HepG2 (cell line): ENCODE data around the gene BICRA. TPM values are rescaled to one million over a fixed set of nuclear protein-coding genes. Genes with fewer than 3 reads are reported as not detected.
A peak's percentile ranks its signal among the peaks of the same experiment; 100 is the strongest.

Experiments
- DDIT3 ChIP-seq: sonication (generic); formaldehyde crosslinking; IDR thresholded peaks from 2 replicates; pipeline ENCODE4 v1.4.0; 2020; ENCODE audit warnings: mild to moderate bottlenecking, missing genetic modification reagents
- GLI4 ChIP-seq: sonication (generic); formaldehyde crosslinking; IDR thresholded peaks from 2 replicates; pipeline ENCODE4 v1.5.1; 2020; ENCODE audit warnings: missing genetic modification reagents, mild to moderate bottlenecking, moderate library complexity, borderline replicate concordance
- HNRNPH1 ChIP-seq: fragments of 200-400 bp; formaldehyde crosslinking; optimal IDR thresholded peaks from 2 replicates; pipeline ENCODE3; 2017; ENCODE audit warnings: mild to moderate bottlenecking, low read depth, low read length
- HNRNPLL ChIP-seq: fragments of 200-400 bp; formaldehyde crosslinking; IDR thresholded peaks from 2 replicates; pipeline ENCODE4 v1.6.1; 2017; ENCODE audit warnings: mild to moderate bottlenecking, low read depth, low read length; ENCODE audit not compliant: poor library complexity, severe bottlenecking
- HOXA9 ChIP-seq: sonication (generic); formaldehyde crosslinking; IDR thresholded peaks from 2 replicates; pipeline ENCODE4 v1.8.1; 2022; ENCODE audit warnings: missing genetic modification reagents, mild to moderate bottlenecking, moderate library complexity, borderline replicate concordance
- MXD1 ChIP-seq: sonication (generic); formaldehyde crosslinking; IDR thresholded peaks from 2 replicates; pipeline ENCODE4 v1.4.0; 2020; ENCODE audit warnings: mild to moderate bottlenecking, missing genetic modification reagents
- MXI1 ChIP-seq: IDR thresholded peaks from 3 replicates; pipeline ENCODE4 v1.6.1; 2012; ENCODE audit warnings: low read depth, low read length, inconsistent platforms, borderline replicate concordance
- PHF21A ChIP-seq: sonication (generic); formaldehyde crosslinking; IDR thresholded peaks from 2 replicates; pipeline ENCODE4 v1.5.0; 2020; ENCODE audit warnings: mild to moderate bottlenecking, missing genetic modification reagents
- POLR2A ChIP-seq, 2 experiments: IDR thresholded peaks; 2 replicates each; pipeline ENCODE4 v1.6.1; 2011; ENCODE audit warnings: low read depth in 2 of 2, low read length in 2 of 2, mild to moderate bottlenecking in 1 of 2, moderate library complexity in 1 of 2; ENCODE audit not compliant: insufficient read depth in 1 of 2
- SAFB2 ChIP-seq: sonication (generic); formaldehyde crosslinking; IDR thresholded peaks from 2 replicates; pipeline ENCODE4 v1.5.1; 2020; ENCODE audit warnings: missing genetic modification reagents, low read depth, mild to moderate bottlenecking, borderline replicate concordance
- TEAD2 ChIP-seq: sonication (generic); formaldehyde crosslinking; IDR thresholded peaks from 2 replicates; pipeline ENCODE4 v1.9.0; 2021; ENCODE audit warnings: missing genetic modification reagents
- ZFP91 ChIP-seq: sonication (generic); formaldehyde crosslinking; IDR thresholded peaks from 2 replicates; pipeline ENCODE4 v1.9.0; 2022; ENCODE audit warnings: missing genetic modification reagents, mild to moderate bottlenecking, borderline replicate concordance
- ZNF224 ChIP-seq: sonication (generic); formaldehyde crosslinking; IDR thresholded peaks from 2 replicates; pipeline ENCODE4 v1.5.0; 2020; ENCODE audit warnings: mild to moderate bottlenecking, missing genetic modification reagents
- ZNF513 ChIP-seq: sonication (generic); formaldehyde crosslinking; conservative IDR thresholded peaks from 2 replicates; pipeline ENCODE4 v1.5.0; 2020; ENCODE audit warnings: missing genetic modification reagents
- ZNF543 ChIP-seq: sonication (generic); formaldehyde crosslinking; IDR thresholded peaks from 2 replicates; pipeline ENCODE4 v1.4.0; 2020; ENCODE audit warnings: mild to moderate bottlenecking, missing genetic modification reagents
- polyA plus RNA-seq, 8 experiments: library from polyadenylated mRNA; depleted of rRNA in 3 of 8; stranded (reverse) in 7 of 8; unstranded in 1 of 8; fragments of >200 nt; fragmentation: Illumina TruSeq in 4 of 8; extraction: Trizol in 4 of 8; gene quantifications; 2 replicates each; pipeline versions ENCODE4 v1.2.1 to v1.2.3, GENCODE V29; 2011 to 2016; ENCODE audit warnings: low read depth in 4 of 8, missing spikeins in 1 of 8, mixed read lengths in 1 of 8; ENCODE audit not compliant: insufficient read depth in 1 of 8
- total RNA-seq, 5 experiments: library from RNA; depleted of rRNA; stranded (reverse); fragments of >200 nt; fragmentation: Illumina TruSeq; extraction: Trizol; gene quantifications; 2 replicates each; pipeline ENCODE4 v1.2.3, GENCODE V29; 2016; ENCODE audit warnings: low read depth in 1 of 5

BICRA gene
- total and polyA plus RNA-seq, 2 of the 13 experiments (the other 11 are each of a cell fraction or from before 2014, with no cell fraction given) = 0.55 to 0.71 TPM

- TF ChIP-seq PHF21A (CRISPR knock-in tag) (no peak), MXD1 (CRISPR knock-in tag) (no peak), HNRNPH1 (no peak), HNRNPLL (peak; percentile 7), ZNF543 (CRISPR knock-in tag) (0 out of 2 replicates have a peak, but pooled peaks have one; percentile 1), DDIT3 (no peak), HOXA9 (CRISPR knock-in tag) (no peak), ZNF513 (CRISPR knock-in tag) (no peak), ZFP91 (CRISPR knock-in tag) (0 out of 2 replicates have a peak, but pooled peaks have one; percentile 11), TEAD2 (CRISPR knock-in tag) (no peak), SAFB2 (CRISPR knock-in tag) (no peak), POLR2A (IDR thresholded peaks at IDR 0.05; ENCODE audit: insufficient read depth in 1 of 2, low read depth in 2 of 2, low read length in 2 of 2) (0 out of 4 replicates have a peak, but pooled peaks of 1 of the 2 experiments have one; percentile 31), MXI1 (no peak), GLI4 (CRISPR knock-in tag) (no peak), ZNF224 (CRISPR knock-in tag) (no peak)
Observed at GRCh38 chr19:47608969-47609905, at the start of gene BICRA (continued).
